Motor neuron (in vitro differentiated cells): ENCODE results near the gene ARRDC1. TPM values are rescaled to one million over a fixed set of nuclear protein-coding genes. Genes with fewer than 3 reads are reported as not detected.
A peak's percentile ranks its signal among the peaks of the same experiment; 100 is the strongest.

ENCODE experiments used
- ATAC-seq, 8 experiments: fragments of 200-7000 bp; cut with Tn5 transposase; replicated peaks in 6 of 8; 2 replicates each; pipeline ENCODE4 v1.8.0; 2021; ENCODE audit warnings: mild to moderate bottlenecking in 8 of 8, moderate library complexity in 8 of 8
- H3K27ac ChIP-seq, 2 donors: fragments of 250-450 bp; sonication (Bioruptor Pico); 2 replicates each; pipeline ENCODE4 v1.9.0; 2021; ENCODE audit warnings: antibody characterized with exemption in 2 of 2, mild to moderate bottlenecking in 2 of 2, moderate library complexity in 1 of 2
- H3K4me1 ChIP-seq, 2 donors: fragments of 250-450 bp; sonication (Bioruptor Pico); replicated peaks in 1 of 2; 2 replicates each; pipeline ENCODE4 v1.6.1; 2021; ENCODE audit warnings: antibody characterized with exemption in 2 of 2, mild to moderate bottlenecking in 2 of 2, moderate library complexity in 1 of 2
- H3K4me3 ChIP-seq, 5 donors: fragments of 250-450 bp; sonication (Bioruptor Pico); 2 replicates each; pipeline ENCODE4 v1.9.0; 2021; ENCODE audit warnings: antibody characterized with exemption in 5 of 5, mild to moderate bottlenecking in 5 of 5, moderate library complexity in 4 of 5
- WGBS, 10 experiments: fragments of 450-650 bp; shearing (Covaris generic); methylation state at CpG; one replicate each; pipeline ENCODE4 v1.0.0; 2022; 5-methylcytosine and 5-hydroxymethylcytosine counted together
- in situ Hi-C, 9 experiments: fragments of 400-800 bp; cut with MboI; loops; one replicate each; pipeline ENCODE4 v1.15.0; 2021; ENCODE audit warnings: low sequenced_read_pairs in 9 of 9, low pct_unique_long_range_greater_than_20kb in 2 of 9; ENCODE audit not compliant: unreplicated experiment in 9 of 9
- total RNA-seq, 8 experiments: library from RNA; unstranded; fragments of 300-600 nt; gene quantifications; 2 replicates each; pipeline versions ENCODE4 v1.2.3 to v1.2.4, GENCODE V29; 2022

The ARRDC1 gene
- total RNA-seq, 8 experiments from 2014 or later = 9.4 to 30.2 (median 14.7) TPM

- H3K4me1 ChIP-seq = peaks cover 27 to 28% of the 10 kb centered on the region in 2 donors
These were observed 26.8 kb upstream of the ARRDC1 start, which contains the start of gene DPH7 for GRCh38 chr9:137578518-137579258. TSS of gene DPH7 (minus strand) at chr9:137578925. CDS start at chr9:137578777, 148 bp downstream.

GRCh38 chr9:137579259-137579604 is 26.3 kb upstream of the ARRDC1 start:
- peak overlapping the region in 1 of 2 donors; percentile 98 for H3K27ac ChIP-seq
- H3K4me3 ChIP-seq = peak overlapping the region; percentile 86 to 98 (median 97)
- ATAC-seq = peak in 1 of 8 experiments; percentile 21
- in situ Hi-C loops = loop anchor here in 1 of 9 experiments (25.0 kb wide), 1 partner anchor 108 kb away; no protein-coding TSS in a partner anchor
- peaks cover 27 to 28% of the 10 kb centered on the region in 2 donors for H3K4me1 ChIP-seq
- 6 to 71% (median 20%) methylated on average over 3 to 14 of the region's 19 CpGs; no CpG with 5 or more reads in 7 of the 10 experiments for WGBS, 10 experiments

More at GRCh38 chr9:137578518-137579258, 26.8 kb upstream of the ARRDC1 start, which contains the start of gene DPH7:
- H3K4me3 ChIP-seq = peak within 1 kb of the TSS; percentile 86 to 98 (median 97)
- 0 to 13% (median 3%) methylated on average over 4 to 15 of the region's 82 CpGs; no CpG with 5 or more reads in 5 of the 10 experiments for WGBS, 10 experiments
- H3K27ac ChIP-seq = peak within 1 kb of the TSS; percentile 92 to 98
- in situ Hi-C loops = loop anchor here in 1 of 9 experiments (25.0 kb wide), 1 partner anchor 109 kb away; no protein-coding TSS in a partner anchor
- peak; percentile 87 to 96 (median 88) for ATAC-seq

GRCh38 chr9:137580209-137580953 is 25.1 kb upstream of the ARRDC1 start:
- 84 to 100% (median 87%) methylated on average over 1 to 6 of the region's 23 CpGs; no CpG with 5 or more reads in 5 of the 10 experiments for WGBS, 10 experiments
- in situ Hi-C loops = loop anchor here in 1 of 9 experiments (25.0 kb wide), 1 partner anchor 107 kb away; no protein-coding TSS in a partner anchor
- no peak for ATAC-seq
- H3K4me3 ChIP-seq = no peak overlapping the region
- no peak overlapping the region for H3K27ac ChIP-seq
- H3K4me1 ChIP-seq = peaks cover 22 to 24% of the 10 kb centered on the region in 2 donors

GRCh38 chr9:137580954-137581322 is 24.5 kb upstream of the ARRDC1 start:
- ATAC-seq = no peak
- in situ Hi-C loops = loop anchor here in 1 of 9 experiments (25.0 kb wide), 1 partner anchor 106 kb away; no protein-coding TSS in a partner anchor

GRCh38 chr9:137581361-137582285 is 23.9 kb upstream of the ARRDC1 start:
- Histone ChIP-seq H3K4me3 (no peak overlapping the region), H3K27ac (no peak overlapping the region), H3K4me1 (peaks cover 12 to 15% of the 10 kb centered on the region in 2 donors)
- in situ Hi-C loops = loop anchor here in 1 of 9 experiments (25.0 kb wide), 1 partner anchor 106 kb away; no protein-coding TSS in a partner anchor
- WGBS, 10 experiments = 73 to 100% (median 97%) methylated on average over 1 to 11 of the region's 22 CpGs; no CpG with 5 or more reads in 3 of the 10 experiments
- ATAC-seq = no peak

More at GRCh38 chr9:137580954-137581322, 24.5 kb upstream of the ARRDC1 start:
- no peak overlapping the region for H3K4me3 ChIP-seq
- 80 to 100% (median 92%) methylated on average over 1 to 3 of the region's 4 CpGs; no CpG with 5 or more reads in 6 of the 10 experiments for WGBS, 10 experiments
- no peak overlapping the region for H3K27ac ChIP-seq
- H3K4me1 ChIP-seq = peaks cover 18 to 22% of the 10 kb centered on the region in 2 donors

- ATAC-seq = no peak
- Histone ChIP-seq H3K4me1 (peaks cover 5 to 7% of the 10 kb centered on the region in 2 donors), H3K27ac (no peak overlapping the region), H3K4me3 (no peak overlapping the region)
- in situ Hi-C loops = loop anchor here in 1 of 9 experiments (25.0 kb wide), 1 partner anchor 105 kb away; no protein-coding TSS in a partner anchor
- 75 to 93% (median 80%) methylated on average over 2 to 11 of the region's 20 CpGs; no CpG with 5 or more reads in 6 of the 10 experiments for WGBS, 10 experiments
These were observed 23.1 kb upstream of the ARRDC1 start for GRCh38 chr9:137582286-137582860.

- in situ Hi-C loops = loop anchor here in 1 of 9 experiments (25.0 kb wide), 1 partner anchor 104 kb away; no protein-coding TSS in a partner anchor
- Histone ChIP-seq H3K4me1 (peaks cover 0 to 4% of the 10 kb centered on the region in 2 donors), H3K27ac (no peak overlapping the region), H3K4me3 (no peak overlapping the region)
- WGBS, 10 experiments = 56 to 84% (median 84%) methylated on average over 1 to 8 of the region's 14 CpGs; no CpG with 5 or more reads in 7 of the 10 experiments
- ATAC-seq = no peak
These were observed 22.1 kb upstream of the ARRDC1 start for GRCh38 chr9:137583347-137583746.

- ATAC-seq = no peak
- 80 to 100% (median 100%) methylated on average over 1 to 2 of the region's 8 CpGs; no CpG with 5 or more reads in 5 of the 10 experiments for WGBS, 10 experiments
- H3K4me3 ChIP-seq = no peak overlapping the region
- in situ Hi-C loops = loop anchor here in 1 of 9 experiments (25.0 kb wide), 1 partner anchor 103 kb away; no protein-coding TSS in a partner anchor
- H3K27ac ChIP-seq = no peak overlapping the region
- H3K4me1 ChIP-seq = peaks cover 3% of the 10 kb centered on the region in 2 donors
These were observed 21.5 kb upstream of the ARRDC1 start for GRCh38 chr9:137583957-137584356.

GRCh38 chr9:137586854-137587253 is 18.6 kb upstream of the ARRDC1 start:
- Histone ChIP-seq H3K4me3 (no peak overlapping the region), H3K4me1 (peaks cover 8 to 9% of the 10 kb centered on the region in 2 donors), H3K27ac (no peak overlapping the region)
- ATAC-seq = no peak
- in situ Hi-C loops = loop anchor here in 1 of 9 experiments (25.0 kb wide), 1 partner anchor 100 kb away; no protein-coding TSS in a partner anchor
- WGBS, 10 experiments = 79 to 100% (median 100%) methylated on average over 1 to 8 of the region's 14 CpGs; no CpG with 5 or more reads in 5 of the 10 experiments

- ATAC-seq = no peak
- in situ Hi-C loops = loop anchor here in 1 of 9 experiments (25.0 kb wide), 1 partner anchor 99 kb away; no protein-coding TSS in a partner anchor
- Histone ChIP-seq H3K4me3 (no peak overlapping the region), H3K4me1 (peaks cover 8 to 9% of the 10 kb centered on the region in 2 donors), H3K27ac (no peak overlapping the region)
- 65 to 100% (median 85%) methylated on average over 2 to 5 of the region's 13 CpGs; no CpG with 5 or more reads in 4 of the 10 experiments for WGBS, 10 experiments
These were observed 17.2 kb upstream of the ARRDC1 start for GRCh38 chr9:137588311-137588710.

GRCh38 chr9:137588891-137589290 is 16.6 kb upstream of the ARRDC1 start:
- ATAC-seq = no peak
- in situ Hi-C loops = loop anchor here in 1 of 9 experiments (25.0 kb wide), 1 partner anchor 98 kb away; no protein-coding TSS in a partner anchor
- Histone ChIP-seq H3K4me1 (peaks cover 8 to 9% of the 10 kb centered on the region in 2 donors), H3K27ac (no peak overlapping the region), H3K4me3 (peak overlapping the region in 3 of 5 donors; percentile 72 to 93 (median 79))
- 50 to 100% (median 83%) methylated on average over 3 to 5 of the region's 6 CpGs; no CpG with 5 or more reads in 2 of the 10 experiments for WGBS, 10 experiments
